Measurements from ENCODE around the gene BORCS6.

- TF ChIP-seq ZNF274 (IDR thresholded peaks at IDR 0.05; ENCODE audit: low read depth, low read length) = no peak
- no peak for TF ChIP-seq CTCF (IDR thresholded peaks at IDR 0.05 in 2 of 3, conservative IDR thresholded peaks at IDR 0.05 in 1 of 3; ENCODE audit: borderline replicate concordance in 1 of 3, insufficient read depth in 1 of 3, low read depth in 2 of 3, low read length in 2 of 3)
- TF ChIP-seq JUND (IDR thresholded peaks at IDR 0.05) = no peak
- TF ChIP-seq POLR2A (IDR thresholded peaks at IDR 0.05; ENCODE audit: borderline replicate concordance, extremely low read depth, insufficient read depth, insufficient read length) = no peak
- no peak for TF ChIP-seq SP1 (IDR thresholded peaks at IDR 0.05; ENCODE audit: low read depth)
- TF ChIP-seq EZH2 (IDR thresholded peaks at IDR 0.05) = no peak
- no peak for TF ChIP-seq SIN3A (IDR thresholded peaks at IDR 0.05; ENCODE audit: low read depth)
- TF ChIP-seq ATF3 (IDR thresholded peaks at IDR 0.05) = no peak
- no peak for TF ChIP-seq FOSL1 (IDR thresholded peaks at IDR 0.05; ENCODE audit: low read depth)
- TF ChIP-seq TCF7L2 (IDR thresholded peaks at IDR 0.05; ENCODE audit: borderline replicate concordance, extremely low read depth, insufficient read depth, insufficient read length) = no peak
- no peak for TF ChIP-seq POLR2AphosphoS5 (IDR thresholded peaks at IDR 0.05; ENCODE audit: low read depth, low read length)
These were observed 44.2 kb downstream of the BORCS6 start for GRCh38 chr17:8145811-8146210.
